Spleen (tissue), 11 donors: ENCODE results near the gene CAMTA1. TPM values are rescaled to one million over a fixed set of nuclear protein-coding genes. Genes with fewer than 3 reads are reported as not detected.

Experiments used
- DNase-seq: peaks from one replicate; pipeline ENCODE4 v3.0.0-alpha.2; 2020
- H3K27ac ChIP-seq, 8 donors: fragments of 200-600 bp; sonication (generic) in 7 of 8; 1 replicate in 4 of 8; 2 replicates in 4 of 8; pipeline versions ENCODE4 v1.5.0 to v1.8.0; 2016 to 2021; ENCODE audit warnings: inconsistent platforms in 4 of 8, mild to moderate bottlenecking in 4 of 8, moderate library complexity in 1 of 8
- H3K27me3 ChIP-seq, 7 donors: fragments of 200-600 bp; sonication (generic) in 6 of 7; replicated peaks in 1 of 7; 1 replicate in 4 of 7; 2 replicates in 3 of 7; pipeline versions ENCODE4 v1.5.0 to v1.8.0; 2016 to 2021; ENCODE audit warnings: inconsistent platforms in 3 of 7, mild to moderate bottlenecking in 1 of 7
- H3K36me3 ChIP-seq, 6 donors: fragments of 200-600 bp; sonication (generic) in 5 of 6; 1 replicate in 4 of 6; 2 replicates in 2 of 6; pipeline versions ENCODE4 v1.5.0 to v1.8.0; 2016 to 2021; ENCODE audit warnings: inconsistent platforms in 2 of 6
- H3K4me1 ChIP-seq, 6 donors: fragments of 200-600 bp; sonication (generic) in 5 of 6; 1 replicate in 3 of 6; 2 replicates in 3 of 6; pipeline versions ENCODE4 v1.5.0 to v1.8.0; 2016 to 2021; ENCODE audit warnings: inconsistent platforms in 3 of 6
- H3K4me3 ChIP-seq, 8 donors: fragments of 200-600 bp; sonication (generic) in 7 of 8; 1 replicate in 4 of 8; 2 replicates in 4 of 8; pipeline versions ENCODE4 v1.5.0 to v1.8.0; 2016 to 2021; ENCODE audit warnings: inconsistent platforms in 4 of 8, mild to moderate bottlenecking in 4 of 8, moderate library complexity in 2 of 8
- H3K9me3 ChIP-seq, 8 donors: fragments of 200-600 bp; sonication (generic) in 7 of 8; 1 replicate in 4 of 8; 2 replicates in 4 of 8; pipeline versions ENCODE4 v1.5.0 to v1.8.0; 2016 to 2021; ENCODE audit warnings: inconsistent platforms in 4 of 8
- CTCF ChIP-seq, 11 experiments: fragments of 200-600 bp in 7 of 11; fragments of 450-650 bp in 4 of 11; sonication (generic) in 4 of 11; IDR thresholded peaks in 8 of 11; conservative IDR thresholded peaks in 3 of 11; 1 replicate in 7 of 11; 2 replicates in 4 of 11; pipeline versions ENCODE4 v1.4.0 to v1.8.0; 2016 to 2021; ENCODE audit warnings: antibody characterized with exemption in 11 of 11, inconsistent platforms in 4 of 11, mild to moderate bottlenecking in 1 of 11
- POLR2A ChIP-seq, 3 donors: fragments of 450-650 bp; IDR thresholded peaks; one replicate each; pipeline ENCODE4 v1.5.1; 2017; ENCODE audit warnings: antibody characterized with exemption in 3 of 3, mild to moderate bottlenecking in 1 of 3
- POLR2AphosphoS5 ChIP-seq, 3 donors: sonication (generic); formaldehyde crosslinking; IDR thresholded peaks; one replicate each; pipeline ENCODE4 v1.5.1; 2017; ENCODE audit warnings: antibody characterized with exemption in 3 of 3
- WGBS, 5 donors: extraction: QIAGEN DNeasy Blood & Tissue Kit in 3 of 5; methylation state at CpG; one replicate each; pipeline versions ENCODE4 v1.1.5 to v1.1.7; 2013 to 2018; 5-methylcytosine and 5-hydroxymethylcytosine counted together
- intact Hi-C: fragments of 100-400 bp; cut with DNase I; formaldehyde crosslinking; loops from one replicate; pipeline ENCODE4 v1.15.0; 2023; ENCODE audit warnings: low total_unique reads
- polyA plus RNA-seq, 3 donors: library from polyadenylated mRNA; stranded (reverse); fragments of 200-250 nt; gene quantifications; one replicate each; pipeline ENCODE4 v1.2.1, GENCODE V29; 2013
- total RNA-seq, 7 donors: library from RNA; depleted of rRNA in 3 of 7; stranded (reverse); fragments of >200 nt in 3 of 7; fragmentation: NEBNext Ultra II Directional in 4 of 7; extraction: Animal tissue kit (Norgen Biotek cat#: 25700) in 4 of 7; gene quantifications; one replicate each; pipeline versions ENCODE4 v1.1.0 to v1.2.1, GENCODE V29; 2016 to 2021
- donor health status: healthy with polysubstance abuse.
- donor health status: DM: no; HTN: no; CAD: no; lungs with moderate emphysema.
- donor health status: DM: no; HTN: no; CAD: no.
- donor health status: Bipolar disorder and iron deficiency.
- donor health status: healthy.
- donor health status: DM: no; HTN: no; CAD: no.
- donor health status: DM: yes; HTN: yes; CAD: no.

The CAMTA1 gene
- total and polyA plus RNA-seq, 10 donors: 53.0 to 106 (median 77.3) TPM

GRCh38 chr1:7019510-7019909, 234.3 kb downstream of the CAMTA1 start:
- WGBS, 5 donors: 72 to 77% (median 75%) methylated on average over 9 of the region's 9 CpGs
- no peak for DNase-seq
- TF ChIP-seq POLR2A (IDR thresholded peaks at IDR 0.05) (no peak), POLR2AphosphoS5 (IDR thresholded peaks at IDR 0.05) (no peak), CTCF (IDR thresholded peaks at IDR 0.05 in 8 of 11, conservative IDR thresholded peaks at IDR 0.05 in 3 of 11) (no peak)
- Histone ChIP-seq H3K4me3 (no peak overlapping the region), H3K4me1 (no peaks in the 10 kb centered on the region), H3K9me3 (no peaks in the 10 kb centered on the region), H3K27me3 (peaks cover 0 to 18% (median 0%) of the 10 kb centered on the region in 7 donors), H3K36me3 (no peaks in the 10 kb centered on the region), H3K27ac (no peak overlapping the region)
- intact Hi-C loops: no loop called here

- Histone ChIP-seq H3K27ac (no peak overlapping the region), H3K36me3 (no peaks in the 10 kb centered on the region), H3K4me1 (no peaks in the 10 kb centered on the region), H3K27me3 (peaks cover 0 to 18% (median 0%) of the 10 kb centered on the region in 7 donors), H3K9me3 (no peaks in the 10 kb centered on the region), H3K4me3 (no peak overlapping the region)
- no peak for TF ChIP-seq CTCF (IDR thresholded peaks at IDR 0.05 in 8 of 11, conservative IDR thresholded peaks at IDR 0.05 in 3 of 11)
- no peak for TF ChIP-seq POLR2AphosphoS5 (IDR thresholded peaks at IDR 0.05)
- TF ChIP-seq POLR2A (IDR thresholded peaks at IDR 0.05): no peak
- intact Hi-C loops: no loop called here
- DNase-seq: no peak
- WGBS, 5 donors: 49 to 86% (median 63%) methylated on average over 3 of the region's 3 CpGs
Measured at GRCh38 chr1:7022058-7022457, 236.8 kb downstream of the CAMTA1 start.

- WGBS, 5 donors: 79 to 90% (median 86%) methylated on average over 6 to 7 of the region's 7 CpGs
- H3K36me3 ChIP-seq: no peaks in the 10 kb centered on the region
- H3K27ac ChIP-seq: no peak overlapping the region
- H3K27me3 ChIP-seq: peaks cover 0 to 13% (median 0%) of the 10 kb centered on the region in 7 donors
- H3K4me1 ChIP-seq: no peaks in the 10 kb centered on the region
- TF ChIP-seq POLR2AphosphoS5 (IDR thresholded peaks at IDR 0.05): no peak
- TF ChIP-seq POLR2A (IDR thresholded peaks at IDR 0.05): no peak
- no peak for TF ChIP-seq CTCF (IDR thresholded peaks at IDR 0.05 in 8 of 11, conservative IDR thresholded peaks at IDR 0.05 in 3 of 11)
- intact Hi-C loops: no loop called here
- H3K4me3 ChIP-seq: no peak overlapping the region
- no peak for DNase-seq
- no peaks in the 10 kb centered on the region for H3K9me3 ChIP-seq
Measured at GRCh38 chr1:7025013-7025412, 239.8 kb downstream of the CAMTA1 start.

- TF ChIP-seq POLR2A (IDR thresholded peaks at IDR 0.05) (no peak), POLR2AphosphoS5 (IDR thresholded peaks at IDR 0.05) (no peak), CTCF (IDR thresholded peaks at IDR 0.05 in 8 of 11, conservative IDR thresholded peaks at IDR 0.05 in 3 of 11) (no peak)
- H3K27ac ChIP-seq: no peak overlapping the region
- peaks cover 0 to 5% (median 0%) of the 10 kb centered on the region in 7 donors for H3K27me3 ChIP-seq
- H3K9me3 ChIP-seq: peaks cover 0 to 2% (median under 1%) of the 10 kb centered on the region in 8 donors
- DNase-seq: no peak
- no peak overlapping the region for H3K4me3 ChIP-seq
- intact Hi-C loops: no loop called here
- no peaks in the 10 kb centered on the region for H3K4me1 ChIP-seq
- 67 to 80% (median 75%) methylated on average over 6 of the region's 6 CpGs for WGBS, 5 donors
- no peaks in the 10 kb centered on the region for H3K36me3 ChIP-seq
Measured at GRCh38 chr1:7026169-7026568, 240.9 kb downstream of the CAMTA1 start.
